ENCODE data around the gene TMEM175. TPM values are rescaled to one million over a fixed set of nuclear protein-coding genes. Genes with fewer than 3 reads are reported as not detected.

TMEM175 gene
- total and polyA plus RNA-seq, 2 donors from 2014 or later, result 26.0 to 31.1 TPM

DNA sequence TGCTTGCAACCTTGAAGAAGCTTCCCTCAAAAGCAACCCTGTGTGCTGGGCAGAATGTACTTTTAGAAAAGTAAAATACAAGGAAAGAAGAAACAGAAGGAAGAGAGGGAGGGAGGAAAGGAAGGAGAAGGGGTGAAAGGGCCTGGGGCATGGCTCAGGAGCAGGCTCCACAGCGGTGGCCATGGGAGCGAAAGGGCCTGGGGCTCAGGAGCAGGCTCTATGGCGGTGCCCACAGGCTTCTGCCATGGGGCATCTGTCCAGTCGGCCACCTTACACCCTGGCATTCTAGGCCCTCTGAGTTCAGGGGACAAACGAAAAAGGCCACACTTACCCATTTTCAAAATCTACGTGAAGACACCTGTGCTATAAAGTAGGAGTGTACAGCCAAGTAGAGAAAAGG lies 31.5 kb upstream of the TMEM175 start:
- TF ChIP-seq CTCF (IDR thresholded peaks at IDR 0.05; ENCODE audit: borderline replicate concordance, extremely low read depth, insufficient read depth), result no peak
- intact Hi-C loops (cut with DNase I), result no loop called here
- FAIRE-seq (no peak), DNase-seq (peak in 1 of 5 donors; percentile 52)
- Histone ChIP-seq H3K4me3 (ENCODE audit: low read length in 3 of 3) (no peak overlapping the region), H3K27ac (ENCODE audit: low read depth in 2 of 2, low read length in 2 of 2) (no peak overlapping the region), H3K4me1 (ENCODE audit: control insufficient read depth in 2 of 3, insufficient read depth in 2 of 3, low read depth in 1 of 3, low read length in 3 of 3) (no peaks in the 10 kb centered on the region), H3K9ac (ENCODE audit: low read length in 3 of 3) (no peak overlapping the region), H3K36me3 (ENCODE audit: control insufficient read depth in 2 of 3, insufficient read depth in 3 of 3, low read length in 3 of 3) (peaks cover 0 to 10% (median 7%) of the 10 kb centered on the region in 3 donors), H3K9me3 (ENCODE audit: control insufficient read depth in 2 of 3, insufficient read depth in 1 of 3, low read length in 3 of 3) (no peaks in the 10 kb centered on the region), H3K27me3 (ENCODE audit: control insufficient read depth, insufficient read depth, low read length) (no peaks in the 10 kb centered on the region)

GRCh38 chr4:901192-901910 lies 30.9 kb upstream of the TMEM175 start:
- H3K9ac ChIP-seq (ENCODE audit: low read length in 3 of 3), result no peak overlapping the region
- H3K9me3 ChIP-seq (ENCODE audit: control insufficient read depth in 2 of 3, insufficient read depth in 1 of 3, low read length in 3 of 3), result no peaks in the 10 kb centered on the region
- intact Hi-C loops (cut with DNase I), result no loop called here
- DNase-seq, result peak in 1 of 5 donors; percentile 63
- no peak overlapping the region for H3K4me3 ChIP-seq (ENCODE audit: low read length in 3 of 3)
- no peaks in the 10 kb centered on the region for H3K4me1 ChIP-seq (ENCODE audit: control insufficient read depth in 2 of 3, insufficient read depth in 2 of 3, low read depth in 1 of 3, low read length in 3 of 3)
- no peak for FAIRE-seq
- no peaks in the 10 kb centered on the region for H3K27me3 ChIP-seq (ENCODE audit: control insufficient read depth, insufficient read depth, low read length)
- no peak for TF ChIP-seq CTCF (IDR thresholded peaks at IDR 0.05; ENCODE audit: borderline replicate concordance, extremely low read depth, insufficient read depth)
- H3K36me3 ChIP-seq (ENCODE audit: control insufficient read depth in 2 of 3, insufficient read depth in 3 of 3, low read length in 3 of 3), result peaks cover 0 to 10% (median 7%) of the 10 kb centered on the region in 3 donors
- H3K27ac ChIP-seq (ENCODE audit: low read depth in 2 of 2, low read length in 2 of 2), result no peak overlapping the region

DNA sequence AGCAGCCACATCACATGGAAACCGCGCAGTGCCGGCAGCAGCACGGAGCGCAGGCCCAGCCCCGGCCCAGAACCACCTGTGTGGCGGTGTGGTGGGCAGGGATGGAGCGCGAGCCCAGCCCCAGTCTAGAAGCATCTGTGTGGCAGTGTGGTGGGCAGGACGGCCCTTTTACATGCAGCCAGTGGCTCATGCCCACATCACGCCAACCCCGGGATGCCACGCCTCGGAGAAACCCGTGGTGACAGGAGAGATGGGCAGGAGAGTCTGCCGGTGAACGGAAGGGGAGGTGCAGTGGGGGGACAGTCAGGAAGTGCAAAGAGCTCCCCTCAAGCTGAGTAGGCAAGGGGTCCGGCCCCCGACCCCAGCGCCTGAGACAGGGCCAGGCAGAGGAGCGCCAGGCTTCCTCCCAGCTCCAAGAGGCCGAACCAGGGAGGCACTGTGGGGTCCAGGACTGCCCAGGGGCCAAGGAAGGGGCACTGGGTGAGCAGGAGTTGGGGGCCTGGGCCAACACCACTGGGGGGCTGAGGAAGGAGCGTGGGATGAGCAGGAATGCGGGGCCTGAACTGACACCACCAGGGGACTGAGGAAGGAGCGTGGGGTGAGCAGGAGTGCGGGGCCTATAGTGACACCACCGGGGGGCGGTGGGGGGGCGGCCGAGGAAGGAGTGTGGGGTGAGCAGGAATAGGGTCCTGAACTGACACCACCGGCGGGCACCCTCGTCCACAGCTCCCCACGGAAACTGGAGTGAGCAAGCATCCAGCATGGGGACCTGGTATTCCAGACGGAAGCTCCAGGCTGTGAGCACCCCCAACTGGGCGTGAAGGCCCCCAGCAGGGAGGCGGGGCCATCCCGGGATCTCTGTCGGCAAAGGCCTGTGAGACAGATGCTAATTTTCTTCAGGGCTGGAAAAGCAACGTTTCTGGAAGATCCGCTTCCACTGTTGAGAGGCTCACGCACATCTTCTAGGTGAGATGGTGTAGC lies 28.9 kb upstream of the TMEM175 start:
- Histone ChIP-seq H3K9me3 (ENCODE audit: control insufficient read depth in 2 of 3, insufficient read depth in 1 of 3, low read length in 3 of 3) (no peaks in the 10 kb centered on the region), H3K27ac (ENCODE audit: low read depth in 2 of 2, low read length in 2 of 2) (no peak overlapping the region), H3K9ac (ENCODE audit: low read length in 3 of 3) (no peak overlapping the region), H3K4me1 (ENCODE audit: control insufficient read depth in 2 of 3, insufficient read depth in 2 of 3, low read depth in 1 of 3, low read length in 3 of 3) (no peaks in the 10 kb centered on the region), H3K27me3 (ENCODE audit: control insufficient read depth, insufficient read depth, low read length) (no peaks in the 10 kb centered on the region), H3K36me3 (ENCODE audit: control insufficient read depth in 2 of 3, insufficient read depth in 3 of 3, low read length in 3 of 3) (no peaks in the 10 kb centered on the region), H3K4me3 (ENCODE audit: low read length in 3 of 3) (no peak overlapping the region)
- intact Hi-C loops (cut with DNase I), result no loop called here
- DNase-seq (peak in 1 of 5 donors; percentile 64), FAIRE-seq (no peak)
- TF ChIP-seq CTCF (IDR thresholded peaks at IDR 0.05; ENCODE audit: borderline replicate concordance, extremely low read depth, insufficient read depth), result no peak

All from kidney (tissue), 14 donors.